Right lobe of liver (tissue), 4 donors: ENCODE measurements around the gene ATP6V0A1.
A peak's percentile ranks its signal among the peaks of the same experiment; 100 is the strongest.

Experiments
- CTCF ChIP-seq, 4 donors: fragments of 200-600 bp in 3 of 4; fragments of 450-650 bp in 1 of 4; IDR thresholded peaks; one replicate each; pipeline versions ENCODE4 v1.5.1 to v1.8.0; 2016 to 2022; ENCODE audit warnings: antibody characterized with exemption in 4 of 4, mild to moderate bottlenecking in 2 of 4
- POLR2A ChIP-seq: fragments of 450-650 bp; IDR thresholded peaks from one replicate; pipeline ENCODE4 v1.6.1; 2017; ENCODE audit warnings: antibody characterized with exemption, mild to moderate bottlenecking
- donor health status: DM: no; HTN: no; CAD: no.
- donor health status: DM: no; HTN: no; CAD: no.
- donor health status: DM: no; HTN: yes; CAD: no.

- TF ChIP-seq CTCF (IDR thresholded peaks at IDR 0.05) = no peak
- peak; percentile 60 for TF ChIP-seq POLR2A
Observed at GRCh38 chr17:42458497-42459255, at the start of gene ATP6V0A1.
